ENCODE measurements around the gene ARL14EPL. TPM values are rescaled to one million over a fixed set of nuclear protein-coding genes. Genes with fewer than 3 reads are reported as not detected.

Gene ARL14EPL
- total RNA-seq, 1 experiment from 2014 or later: not detected

Other genes starting within 250 kb of the ARL14EPL start
- not detected in 2 replicates for gene CDO1, start 215.8 kb upstream of the ARL14EPL start, total RNA-seq (2014; rRNA removed; shearing (Covaris generic))
- 15.8 and 21.1 TPM in 2 replicates for gene ATG12, start 190.9 kb upstream of the ARL14EPL start, total RNA-seq (2014; rRNA removed; shearing (Covaris generic))
- gene AP3S1, start 190.5 kb upstream of the ARL14EPL start, total RNA-seq (2014; rRNA removed; shearing (Covaris generic)): 22.8 and 28.8 TPM in 2 replicates
- gene LVRN, start 70.0 kb upstream of the ARL14EPL start, total RNA-seq (2014; rRNA removed; shearing (Covaris generic)): not detected in 2 replicates
- gene COMMD10, start 52.6 kb downstream of the ARL14EPL start, total RNA-seq (2014; rRNA removed; shearing (Covaris generic)): 9.7 and 10.9 TPM in 2 replicates